HL-60 (cell line): ENCODE results near the gene KCND2.
"Not testable (repeated sequence)": the region's sequence is repeated elsewhere in the genome, so short reads cannot be mapped to it uniquely, and the experiment has no call there.

Source experiments
- DNase-seq, 2 experiments: peaks; one replicate each; pipeline ENCODE4 v3.0.0-alpha.2; 2010 to 2020; ENCODE audit warnings: low read depth in 1 of 2, low spot score in 1 of 2
- H3K27ac ChIP-seq: fragments of 250-450 bp; sonication (Bioruptor Pico); replicated peaks from 2 replicates; pipeline ENCODE4 v1.5.1; 2020; ENCODE audit warnings: mild to moderate bottlenecking, moderate library complexity
- H3K27me3 ChIP-seq: fragments of 250-450 bp; sonication (Bioruptor Pico); 2 replicates; pipeline ENCODE4 v1.5.1; 2021; ENCODE audit warnings: mild to moderate bottlenecking, moderate library complexity; ENCODE audit not compliant: insufficient read depth, poor library complexity, severe bottlenecking
- H3K4me3 ChIP-seq: replicated peaks from 2 replicates; pipeline ENCODE4 v1.5.1; 2011; ENCODE audit warnings: mild to moderate bottlenecking, control low read depth, low read length; ENCODE audit not compliant: insufficient read depth
- GABPA ChIP-seq: IDR thresholded peaks from 2 replicates; pipeline ENCODE4 v1.6.1; 2012; ENCODE audit warnings: low read depth
- POLR2AphosphoS5 ChIP-seq: IDR thresholded peaks from 2 replicates; pipeline ENCODE4 v1.6.1; 2012; ENCODE audit warnings: low read depth
- SPI1 ChIP-seq: IDR thresholded peaks from 2 replicates; pipeline ENCODE4 v1.6.1; 2012; ENCODE audit warnings: low read depth, mild to moderate bottlenecking, borderline replicate concordance
- TF ChIP-seq, protein P1 (sequence below): IDR thresholded peaks from 2 replicates; pipeline ENCODE4 v1.6.1; 2012; ENCODE audit warnings: low read depth; ENCODE audit not compliant: insufficient replicate concordance
- TF ChIP-seq, protein P2 (sequence below): IDR thresholded peaks from one replicate; pipeline ENCODE4 v1.5.1; 2011; ENCODE audit warnings: low read length, control low read depth, inconsistent platforms; ENCODE audit not compliant: insufficient read depth

Gene KCND2

DNA sequence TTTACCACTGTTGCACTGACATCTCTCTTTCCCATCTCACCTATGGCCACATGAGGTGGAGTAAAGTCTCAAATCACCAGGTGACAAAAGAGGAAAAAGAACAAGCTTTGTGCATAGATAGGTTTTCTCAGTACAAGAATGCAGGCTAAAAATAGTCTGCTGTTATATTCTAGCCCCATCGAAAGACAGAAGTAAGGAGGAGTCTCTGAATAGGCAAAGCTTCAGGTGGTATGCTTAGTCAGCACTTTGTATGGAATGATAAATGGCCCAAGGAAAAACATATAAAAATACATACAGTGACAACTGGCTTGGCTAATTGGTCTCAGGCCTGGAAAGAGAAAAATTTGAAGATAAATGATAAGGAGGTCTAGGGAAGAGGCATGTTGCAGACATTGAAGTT is 39.6 kb upstream of the KCND2 start:
- no peaks in the 10 kb centered on the region for H3K27me3 ChIP-seq
- TF ChIP-seq GABPA (no peak), SPI1 (no peak), POLR2AphosphoS5 (no peak)
- TF ChIP-seq, protein P1, sequence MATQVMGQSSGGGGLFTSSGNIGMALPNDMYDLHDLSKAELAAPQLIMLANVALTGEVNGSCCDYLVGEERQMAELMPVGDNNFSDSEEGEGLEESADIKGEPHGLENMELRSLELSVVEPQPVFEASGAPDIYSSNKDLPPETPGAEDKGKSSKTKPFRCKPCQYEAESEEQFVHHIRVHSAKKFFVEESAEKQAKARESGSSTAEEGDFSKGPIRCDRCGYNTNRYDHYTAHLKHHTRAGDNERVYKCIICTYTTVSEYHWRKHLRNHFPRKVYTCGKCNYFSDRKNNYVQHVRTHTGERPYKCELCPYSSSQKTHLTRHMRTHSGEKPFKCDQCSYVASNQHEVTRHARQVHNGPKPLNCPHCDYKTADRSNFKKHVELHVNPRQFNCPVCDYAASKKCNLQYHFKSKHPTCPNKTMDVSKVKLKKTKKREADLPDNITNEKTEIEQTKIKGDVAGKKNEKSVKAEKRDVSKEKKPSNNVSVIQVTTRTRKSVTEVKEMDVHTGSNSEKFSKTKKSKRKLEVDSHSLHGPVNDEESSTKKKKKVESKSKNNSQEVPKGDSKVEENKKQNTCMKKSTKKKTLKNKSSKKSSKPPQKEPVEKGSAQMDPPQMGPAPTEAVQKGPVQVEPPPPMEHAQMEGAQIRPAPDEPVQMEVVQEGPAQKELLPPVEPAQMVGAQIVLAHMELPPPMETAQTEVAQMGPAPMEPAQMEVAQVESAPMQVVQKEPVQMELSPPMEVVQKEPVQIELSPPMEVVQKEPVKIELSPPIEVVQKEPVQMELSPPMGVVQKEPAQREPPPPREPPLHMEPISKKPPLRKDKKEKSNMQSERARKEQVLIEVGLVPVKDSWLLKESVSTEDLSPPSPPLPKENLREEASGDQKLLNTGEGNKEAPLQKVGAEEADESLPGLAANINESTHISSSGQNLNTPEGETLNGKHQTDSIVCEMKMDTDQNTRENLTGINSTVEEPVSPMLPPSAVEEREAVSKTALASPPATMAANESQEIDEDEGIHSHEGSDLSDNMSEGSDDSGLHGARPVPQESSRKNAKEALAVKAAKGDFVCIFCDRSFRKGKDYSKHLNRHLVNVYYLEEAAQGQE, result no peak
- TF ChIP-seq, protein P2, sequence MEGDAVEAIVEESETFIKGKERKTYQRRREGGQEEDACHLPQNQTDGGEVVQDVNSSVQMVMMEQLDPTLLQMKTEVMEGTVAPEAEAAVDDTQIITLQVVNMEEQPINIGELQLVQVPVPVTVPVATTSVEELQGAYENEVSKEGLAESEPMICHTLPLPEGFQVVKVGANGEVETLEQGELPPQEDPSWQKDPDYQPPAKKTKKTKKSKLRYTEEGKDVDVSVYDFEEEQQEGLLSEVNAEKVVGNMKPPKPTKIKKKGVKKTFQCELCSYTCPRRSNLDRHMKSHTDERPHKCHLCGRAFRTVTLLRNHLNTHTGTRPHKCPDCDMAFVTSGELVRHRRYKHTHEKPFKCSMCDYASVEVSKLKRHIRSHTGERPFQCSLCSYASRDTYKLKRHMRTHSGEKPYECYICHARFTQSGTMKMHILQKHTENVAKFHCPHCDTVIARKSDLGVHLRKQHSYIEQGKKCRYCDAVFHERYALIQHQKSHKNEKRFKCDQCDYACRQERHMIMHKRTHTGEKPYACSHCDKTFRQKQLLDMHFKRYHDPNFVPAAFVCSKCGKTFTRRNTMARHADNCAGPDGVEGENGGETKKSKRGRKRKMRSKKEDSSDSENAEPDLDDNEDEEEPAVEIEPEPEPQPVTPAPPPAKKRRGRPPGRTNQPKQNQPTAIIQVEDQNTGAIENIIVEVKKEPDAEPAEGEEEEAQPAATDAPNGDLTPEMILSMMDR, result no peak
- no peak overlapping the region for H3K4me3 ChIP-seq
- no peak overlapping the region for H3K27ac ChIP-seq
- DNase-seq, result no peak

DNA sequence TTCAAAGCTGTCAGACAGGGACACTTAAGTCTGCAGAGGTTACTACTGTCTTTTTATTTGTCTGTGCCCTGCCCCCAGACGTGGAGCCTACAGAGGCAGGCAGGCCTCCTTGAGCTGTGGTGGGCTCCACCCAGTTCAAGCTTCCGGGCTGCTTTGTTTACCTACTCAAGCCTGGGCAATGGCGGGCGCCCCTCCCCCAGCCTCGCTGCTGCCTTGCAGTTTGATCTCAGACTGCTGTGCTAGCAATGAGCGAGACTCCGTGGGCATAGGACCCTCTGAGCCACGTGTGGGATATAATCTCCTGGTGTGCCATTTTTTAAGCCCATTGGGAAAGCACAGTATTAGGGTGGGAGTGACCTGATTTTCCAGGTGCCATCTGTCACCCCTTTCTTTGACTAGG is 32.6 kb upstream of the KCND2 start:
- DNase-seq, H3K27me3 ChIP-seq, H3K27ac ChIP-seq, H3K4me3 ChIP-seq: not testable (repeated sequence)

DNA sequence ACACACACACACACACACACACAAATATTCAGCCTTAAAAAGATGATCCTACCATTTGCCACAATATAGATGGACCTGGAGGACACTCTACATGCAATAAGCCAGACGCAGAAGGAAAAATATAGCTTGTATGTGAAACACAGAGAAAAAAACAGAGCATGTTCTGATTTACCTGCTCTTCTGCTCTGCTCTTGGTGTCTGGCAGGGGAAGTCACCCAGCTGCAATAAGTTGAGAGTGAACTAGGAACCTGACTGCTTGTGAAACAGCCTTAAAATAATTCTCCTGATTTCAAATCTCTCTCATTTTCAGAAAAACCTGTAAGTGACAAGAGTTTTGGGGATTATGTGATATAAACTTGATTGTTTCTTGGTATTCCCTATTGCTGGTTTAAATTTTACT is 31.0 kb upstream of the KCND2 start:
- DNase-seq, result no peak

DNA sequence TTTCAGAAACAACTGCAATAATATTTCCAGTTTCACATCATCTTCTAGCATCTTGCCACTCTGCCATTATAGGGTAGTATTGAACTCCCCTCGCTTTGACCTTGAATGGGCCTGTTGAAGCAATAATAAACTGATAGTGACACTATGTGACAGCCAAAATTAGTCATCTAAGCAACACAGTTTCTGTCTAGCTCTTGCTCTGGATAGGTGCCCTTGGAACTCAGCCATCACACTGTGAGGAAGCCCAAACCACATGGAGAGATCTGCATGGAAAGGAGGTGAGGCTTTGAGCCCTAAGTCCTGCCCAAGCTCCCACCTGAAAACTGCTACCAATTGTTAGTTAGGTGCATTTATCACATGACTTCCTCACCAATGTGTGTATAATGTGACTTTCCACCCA is 18.1 kb upstream of the KCND2 start:
- TF ChIP-seq, protein P2, result no peak
- TF ChIP-seq POLR2AphosphoS5, result no peak
- TF ChIP-seq SPI1, result no peak
- TF ChIP-seq, protein P1, result no peak
- no peak for TF ChIP-seq GABPA
- no peak for DNase-seq
- Histone ChIP-seq H3K27me3 (no peaks in the 10 kb centered on the region), H3K27ac (no peak overlapping the region), H3K4me3 (no peak overlapping the region)

More for the DNA sequence above, 31.0 kb upstream of the KCND2 start:
- TF ChIP-seq, protein P2, result no peak
- TF ChIP-seq, protein P1, result no peak
- TF ChIP-seq POLR2AphosphoS5, result no peak
- no peaks in the 10 kb centered on the region for H3K27me3 ChIP-seq
- H3K27ac ChIP-seq, result no peak overlapping the region
- H3K4me3 ChIP-seq, result no peak overlapping the region
